Breast epithelium (tissue), 4 donors: ENCODE measurements around the gene COL26A1. TPM values are rescaled to one million over a fixed set of nuclear protein-coding genes. Genes with fewer than 3 reads are reported as not detected.

Source experiments
- DNase-seq, 2 donors: peaks; one replicate each; pipeline ENCODE4 v3.0.0-alpha.2; 2019; ENCODE audit warnings: low spot score in 2 of 2
- H3K27ac ChIP-seq, 2 donors: fragments of 200-600 bp; sonication (generic) in 1 of 2; one replicate each; pipeline ENCODE4 v1.5.1; 2016 to 2019; ENCODE audit warnings: mild to moderate bottlenecking in 1 of 2
- H3K27me3 ChIP-seq, 2 donors: fragments of 200-600 bp; sonication (generic) in 1 of 2; one replicate each; pipeline versions ENCODE4 v1.5.1 to v1.6.0; 2017 to 2019; ENCODE audit warnings: control low read depth in 1 of 2, mild to moderate bottlenecking in 1 of 2
- H3K36me3 ChIP-seq: fragments of 200-600 bp; one replicate; pipeline ENCODE4 v1.5.1; 2019
- H3K4me1 ChIP-seq, 2 donors: fragments of 200-600 bp; sonication (generic); one replicate each; pipeline ENCODE4 v1.5.1; 2016 to 2019; ENCODE audit warnings: control low read depth in 1 of 2
- H3K4me3 ChIP-seq, 3 donors: fragments of 200-600 bp; sonication (generic); 1 replicate in 2 of 3; 2 replicates in 1 of 3; pipeline ENCODE4 v1.5.1; 2016 to 2019; ENCODE audit warnings: mild to moderate bottlenecking in 3 of 3, moderate library complexity in 2 of 3
- H3K9me3 ChIP-seq, 2 donors: fragments of 200-600 bp; sonication (generic) in 1 of 2; one replicate each; pipeline ENCODE4 v1.5.1; 2016 to 2019; ENCODE audit warnings: control low read depth in 1 of 2
- CTCF ChIP-seq, 3 donors: fragments of 450-650 bp; IDR thresholded peaks; one replicate each; pipeline ENCODE4 v1.5.1; 2016 to 2017; ENCODE audit warnings: antibody characterized with exemption in 3 of 3, mild to moderate bottlenecking in 3 of 3, moderate library complexity in 3 of 3
- POLR2A ChIP-seq: fragments of 450-650 bp; IDR thresholded peaks from one replicate; pipeline ENCODE4 v1.6.1; 2016; ENCODE audit warnings: antibody characterized with exemption, mild to moderate bottlenecking, moderate library complexity
- POLR2AphosphoS5 ChIP-seq, 3 donors: sonication (generic); formaldehyde crosslinking; IDR thresholded peaks; one replicate each; pipeline ENCODE4 v1.6.1; 2017; ENCODE audit warnings: antibody characterized with exemption in 3 of 3
- intact Hi-C: fragments of 100-400 bp; cut with DNase I; formaldehyde crosslinking; loops from one replicate; pipeline ENCODE4 v1.15.1; 2023; ENCODE audit warnings: low total_unique reads
- total RNA-seq, 3 donors: library from RNA; depleted of rRNA; stranded (reverse); fragments of >200 nt; gene quantifications; one replicate each; pipeline ENCODE4 v1.1.0, GENCODE V29; 2016

The COL26A1 gene
- total RNA-seq, 3 donors from 2014 or later, result not detected

GRCh38 chr7:101370836-101371235 is 8.2 kb downstream of the COL26A1 start:
- H3K36me3 ChIP-seq, result no peaks in the 10 kb centered on the region
- TF ChIP-seq CTCF (IDR thresholded peaks at IDR 0.05), result no peak
- no peak for TF ChIP-seq POLR2AphosphoS5 (IDR thresholded peaks at IDR 0.05)
- TF ChIP-seq POLR2A, result no peak
- no peak overlapping the region for H3K4me3 ChIP-seq
- H3K27me3 ChIP-seq, result peaks cover 0 to 5% of the 10 kb centered on the region in 2 donors
- DNase-seq, result no peak
- H3K27ac ChIP-seq, result no peak overlapping the region
- intact Hi-C loops, result no loop called here
- H3K4me1 ChIP-seq, result no peaks in the 10 kb centered on the region
- H3K9me3 ChIP-seq, result no peaks in the 10 kb centered on the region

- TF ChIP-seq POLR2A (no peak), CTCF (IDR thresholded peaks at IDR 0.05) (no peak)
- peak; percentile 43 to 63 for DNase-seq
- Histone ChIP-seq H3K4me3 (peak overlapping the region in 1 of 3 donors; percentile 5), H3K9me3 (no peaks in the 10 kb centered on the region), H3K27me3 (peaks cover 0 to 3% of the 10 kb centered on the region in 2 donors), H3K4me1 (no peaks in the 10 kb centered on the region), H3K27ac (no peak overlapping the region), H3K36me3 (no peaks in the 10 kb centered on the region)
- intact Hi-C loops, result no loop called here
These were observed 11.3 kb downstream of the COL26A1 start for GRCh38 chr7:101373812-101374614.

- no peaks in the 10 kb centered on the region for H3K36me3 ChIP-seq
- H3K4me3 ChIP-seq, result no peak overlapping the region
- TF ChIP-seq CTCF (IDR thresholded peaks at IDR 0.05), result no peak
- TF ChIP-seq POLR2A, result no peak
- no peak for TF ChIP-seq POLR2AphosphoS5 (IDR thresholded peaks at IDR 0.05)
- peaks cover 0 to 3% of the 10 kb centered on the region in 2 donors for H3K27me3 ChIP-seq
- H3K27ac ChIP-seq, result no peak overlapping the region
- no peaks in the 10 kb centered on the region for H3K9me3 ChIP-seq
- DNase-seq, result no peak
- H3K4me1 ChIP-seq, result no peaks in the 10 kb centered on the region
- intact Hi-C loops, result no loop called here
These were observed 12.3 kb downstream of the COL26A1 start for GRCh38 chr7:101374990-101375389.

GRCh38 chr7:101376601-101377000 is 13.9 kb downstream of the COL26A1 start:
- no peaks in the 10 kb centered on the region for H3K27me3 ChIP-seq
- no peaks in the 10 kb centered on the region for H3K36me3 ChIP-seq
- no peak overlapping the region for H3K4me3 ChIP-seq
- TF ChIP-seq CTCF (IDR thresholded peaks at IDR 0.05) (no peak), POLR2AphosphoS5 (IDR thresholded peaks at IDR 0.05) (no peak), POLR2A (no peak)
- H3K27ac ChIP-seq, result no peak overlapping the region
- no peaks in the 10 kb centered on the region for H3K9me3 ChIP-seq
- DNase-seq, result no peak
- intact Hi-C loops, result no loop called here
- no peaks in the 10 kb centered on the region for H3K4me1 ChIP-seq

GRCh38 chr7:101377189-101377736 is 14.6 kb downstream of the COL26A1 start:
- TF ChIP-seq POLR2AphosphoS5 (IDR thresholded peaks at IDR 0.05) (no peak), CTCF (IDR thresholded peaks at IDR 0.05) (no peak), POLR2A (no peak)
- Histone ChIP-seq H3K27me3 (no peaks in the 10 kb centered on the region), H3K9me3 (no peaks in the 10 kb centered on the region), H3K36me3 (no peaks in the 10 kb centered on the region), H3K27ac (no peak overlapping the region), H3K4me3 (no peak overlapping the region), H3K4me1 (no peaks in the 10 kb centered on the region)
- intact Hi-C loops, result no loop called here
- no peak for DNase-seq
